GM06990 (cell line): ENCODE data around the gene TNS3.

ENCODE experiments used
- DNase-seq: peaks from one replicate; pipeline ENCODE4 v3.0.0-alpha.2; 2011; ENCODE audit not compliant: insufficient read length; ENCODE audit errors: extremely low read depth
- H3K27me3 ChIP-seq: replicated peaks from 2 replicates; pipeline ENCODE4 v1.6.0; 2011; ENCODE audit warnings: low read length; ENCODE audit not compliant: control insufficient read depth, insufficient read depth
- H3K36me3 ChIP-seq: 2 replicates; pipeline ENCODE4 v1.5.1; 2011; ENCODE audit warnings: low read length; ENCODE audit not compliant: control insufficient read depth, insufficient read depth
- H3K4me3 ChIP-seq: replicated peaks from 2 replicates; pipeline ENCODE4 v1.5.1; 2011; ENCODE audit warnings: low read depth, mild to moderate bottlenecking, control low read depth, low read length
- CTCF ChIP-seq: IDR thresholded peaks from 2 replicates; pipeline ENCODE4 v1.5.1; 2011; ENCODE audit warnings: low read length, control low read depth, mild to moderate bottlenecking, inconsistent platforms; ENCODE audit not compliant: insufficient read depth, poor library complexity, severe bottlenecking

The TNS3 gene

GRCh38 chr7:47303695-47304453 lies 278.0 kb downstream of the TNS3 start:
- H3K4me3 ChIP-seq: no peak overlapping the region
- no peaks in the 10 kb centered on the region; the same call in 1 of the 2 replicates for H3K36me3 ChIP-seq
- TF ChIP-seq CTCF: no peak
- DNase-seq: no peak
- no peaks in the 10 kb centered on the region for H3K27me3 ChIP-seq

- H3K27me3 ChIP-seq: no peaks in the 10 kb centered on the region
- no peak overlapping the region for H3K4me3 ChIP-seq
Measured at GRCh38 chr7:47303014-47303694, 278.8 kb downstream of the TNS3 start.

GRCh38 chr7:47302560-47302959 lies 279.4 kb downstream of the TNS3 start:
- TF ChIP-seq CTCF: no peak
- H3K4me3 ChIP-seq: no peak overlapping the region
- H3K36me3 ChIP-seq: no peaks in the 10 kb centered on the region; the same call in 1 of the 2 replicates
- no peak for DNase-seq
- H3K27me3 ChIP-seq: no peaks in the 10 kb centered on the region

More at GRCh38 chr7:47303014-47303694, 278.8 kb downstream of the TNS3 start:
- H3K36me3 ChIP-seq: no peaks in the 10 kb centered on the region; the same call in 1 of the 2 replicates
- DNase-seq: no peak
- TF ChIP-seq CTCF: no peak

- H3K36me3 ChIP-seq: no peaks in the 10 kb centered on the region; the same call in 1 of the 2 replicates
- H3K27me3 ChIP-seq: no peaks in the 10 kb centered on the region
- H3K4me3 ChIP-seq: no peak overlapping the region
- no peak for DNase-seq
- TF ChIP-seq CTCF: no peak
Measured at GRCh38 chr7:47301657-47302295, 280.1 kb downstream of the TNS3 start.

GRCh38 chr7:47301105-47301477 lies 280.8 kb downstream of the TNS3 start:
- Histone ChIP-seq H3K36me3 (no peaks in the 10 kb centered on the region; the same call in 1 of the 2 replicates), H3K4me3 (no peak overlapping the region), H3K27me3 (no peaks in the 10 kb centered on the region)
- DNase-seq: no peak
- TF ChIP-seq CTCF: no peak
